Heart left ventricle (tissue), 16 donors: ENCODE data around the gene S100A16. TPM values are rescaled to one million over a fixed set of nuclear protein-coding genes. Genes with fewer than 3 reads are reported as not detected.

Source experiments
- ATAC-seq, 4 donors: fragments of 200-7000 bp; cut with Tn5 transposase; one replicate each; pipeline ENCODE4 v1.9.1; 2020 to 2022; ENCODE audit warnings: moderate library complexity in 4 of 4, mild to moderate bottlenecking in 3 of 4, moderate number of reproducible peaks in 1 of 4
- DNase-seq, 5 donors: peaks; one replicate each; pipeline ENCODE4 v3.0.0-alpha.2; 2020
- H3K27ac ChIP-seq, 12 donors: fragments of 200-600 bp; sonication (generic) in 4 of 12; one replicate each; pipeline versions ENCODE4 v1.5.0 to v1.8.0; 2016 to 2022; ENCODE audit warnings: mild to moderate bottlenecking in 2 of 12
- H3K27me3 ChIP-seq, 9 donors: fragments of 200-600 bp; sonication (generic) in 2 of 9; one replicate each; pipeline versions ENCODE4 v1.5.1 to v1.8.0; 2016 to 2022; ENCODE audit warnings: mild to moderate bottlenecking in 3 of 9
- H3K36me3 ChIP-seq, 9 donors: fragments of 200-600 bp; sonication (generic) in 2 of 9; one replicate each; pipeline versions ENCODE4 v1.5.0 to v1.8.0; 2018 to 2022; ENCODE audit warnings: mild to moderate bottlenecking in 2 of 9
- H3K4me1 ChIP-seq, 12 donors: fragments of 200-600 bp; sonication (generic) in 4 of 12; one replicate each; pipeline versions ENCODE4 v1.5.0 to v1.8.0; 2016 to 2022; ENCODE audit warnings: mild to moderate bottlenecking in 3 of 12
- H3K4me3 ChIP-seq, 12 donors: fragments of 200-600 bp; sonication (generic) in 4 of 12; one replicate each; pipeline versions ENCODE4 v1.5.0 to v1.8.0; 2017 to 2022; ENCODE audit warnings: mild to moderate bottlenecking in 9 of 12, moderate library complexity in 4 of 12
- H3K9me3 ChIP-seq, 12 donors: fragments of 200-600 bp; sonication (generic) in 4 of 12; one replicate each; pipeline versions ENCODE4 v1.5.0 to v1.8.0; 2016 to 2022; ENCODE audit warnings: mild to moderate bottlenecking in 1 of 12
- CTCF ChIP-seq, 12 donors: fragments of 200-600 bp; sonication (generic) in 4 of 12; IDR thresholded peaks; one replicate each; pipeline versions ENCODE4 v1.5.0 to v1.8.0; 2018 to 2022; ENCODE audit warnings: antibody characterized with exemption in 12 of 12, mild to moderate bottlenecking in 5 of 12
- whole genome bisulfite sequencing, 4 donors: extraction: QIAGEN DNeasy Blood & Tissue Kit in 2 of 4; methylation state at CpG; one replicate each; pipeline versions ENCODE4 v1.1.5 to v1.1.7; 2013 to 2018; 5-methylcytosine and 5-hydroxymethylcytosine counted together
- intact Hi-C, 10 donors: fragments of 100-400 bp; cut with DNase I; formaldehyde crosslinking; loops; one replicate each; pipeline versions ENCODE4 v1.11.1 to v1.14.2; 2022
- polyA plus RNA-seq, 2 donors: library from polyadenylated mRNA; stranded (reverse); fragments of 200-250 nt; gene quantifications; one replicate each; pipeline ENCODE4 v1.2.3, GENCODE V29; 2013
- total RNA-seq, 9 donors: library from RNA; depleted of rRNA in 2 of 9; stranded (reverse); fragments of >200 nt in 2 of 9; fragmentation: NEBNext Ultra II Directional in 3 of 9; extraction: Animal tissue kit (Norgen Biotek cat#: 25700) in 3 of 9; gene quantifications; one replicate each; pipeline versions ENCODE4 v1.1.0 to v1.2.4, GENCODE V29; 2016 to 2023
- donor health status: ischemic (EF 13 %, LVEDD 7.1; RV severe dilation, severe dysfunction).
- donor health status: healthy with polysubstance abuse.
- donor health status: DM: no; HTN: yes; CAD: no.
- donor health status: DM: no; HTN: no; CAD: no.
- donor health status: ischemic (EF 25% LVEDD 6.9; RV normal size, moderate dysfunction).
- donor health status: ischemic (EF 25% LVEDD 5.7; RV mildly dilated, moderate dysfunction).
- donor health status: healthy.
- donor health status: DM: yes; HTN: yes; CAD: no.
- donor health status: ischemic (EF 35%, LVEDD 5.7; RV mildly dilated, moderate dysfunction).
- donor health status: nonischemic (EF 11% LVEDD 7.7; RV severe dilation, severe dysfunction).
- donor health status: DM: yes; HTN: yes; CAD: no.
- donor health status: PGD.
- donor health status: ischemic (EF 29% LVEDD 5.4; RV normal size, mild dysfunction).
- donor health status: nonischemic (EF 23%, LVEDD 6.1; RV moderate dilation, normal function).

The S100A16 gene
- total and polyA plus RNA-seq, 11 donors = 37.2 to 233 (median 70.3) TPM

- intact Hi-C loops = no loop called here
- no peak for ATAC-seq
- Histone ChIP-seq H3K9me3 (no peaks in the 10 kb centered on the region), H3K27me3 (no peaks in the 10 kb centered on the region), H3K4me3 (no peak overlapping the region), H3K4me1 (peaks cover 0 to 17% (median 13%) of the 10 kb centered on the region in 12 donors), H3K36me3 (no peaks in the 10 kb centered on the region), H3K27ac (no peak overlapping the region)
- TF ChIP-seq CTCF (IDR thresholded peaks at IDR 0.05) = no peak
- no peak for DNase-seq
- WGBS, 4 donors = 95 to 96% (median 96%) methylated on average over 3 of the region's 3 CpGs
Measured at GRCh38 chr1:153557877-153558276, 55.1 kb downstream of the S100A16 start.

Other genes starting within 250 kb of the S100A16 start
- gene S100A12, start 237.5 kb downstream of the S100A16 start, total RNA-seq = 1 to 10 TPM in 8 of 9 donors, not detected in 1; 1.2 to 8.9 (median 3.7) TPM
- 1 to 10 TPM; 5.1 to 9.1 TPM for gene S100A12, start 237.5 kb downstream of the S100A16 start, polyA plus RNA-seq
- gene S100A8, start 222.1 kb downstream of the S100A16 start, total RNA-seq = 100 to 1,000 TPM in 2 of 9 donors, 10 to 100 TPM in 6, 1 to 10 TPM in 1; 6.0 to 199 (median 27.2) TPM
- gene S100A8, start 222.1 kb downstream of the S100A16 start, polyA plus RNA-seq = 10 to 100 TPM; 32.3 to 72.9 TPM
- gene S100A7A, start 196.6 kb downstream of the S100A16 start, total RNA-seq = not detected
- gene S100A7A, start 196.6 kb downstream of the S100A16 start, polyA plus RNA-seq = not detected
- gene S100A7, start 152.5 kb downstream of the S100A16 start, total RNA-seq = not detected
- not detected for gene S100A7, start 152.5 kb downstream of the S100A16 start, polyA plus RNA-seq
- 100 to 1,000 TPM; 157 to 415 (median 301) TPM for gene S100A6, start 77.1 kb downstream of the S100A16 start, total RNA-seq
- 1,000 to 10,000 TPM in 1 of 2 donors, 100 to 1,000 TPM in 1; 371 to 1,213 TPM for gene S100A6, start 77.1 kb downstream of the S100A16 start, polyA plus RNA-seq
- gene S100A5, start 72.2 kb downstream of the S100A16 start, total RNA-seq = not detected
- not detected for gene S100A5, start 72.2 kb downstream of the S100A16 start, polyA plus RNA-seq
- 100 to 1,000 TPM in 4 of 9 donors, 10 to 100 TPM in 5; 56.9 to 214 (median 96.1) TPM for gene S100A4, start 67.3 kb downstream of the S100A16 start, total RNA-seq
- gene S100A4, start 67.3 kb downstream of the S100A16 start, polyA plus RNA-seq = 100 to 1,000 TPM; 214 to 398 TPM
- 1 to 10 TPM in 4 of 9 donors, under 1 TPM in 3, not detected in 2; 0.57 to 5.9 (median 1.1) TPM for gene S100A3, start 63.9 kb downstream of the S100A16 start, total RNA-seq
- gene S100A3, start 63.9 kb downstream of the S100A16 start, polyA plus RNA-seq = 1 to 10 TPM; 1.6 to 5.2 TPM
- gene S100A2, start 47.3 kb downstream of the S100A16 start, total RNA-seq = 1 to 10 TPM in 8 of 9 donors, not detected in 1; 1.3 to 4.0 (median 2.4) TPM
- 1 to 10 TPM; 2.8 to 5.1 TPM for gene S100A2, start 47.3 kb downstream of the S100A16 start, polyA plus RNA-seq
- gene S100A14, start 3.2 kb upstream of the S100A16 start, total RNA-seq = 1 to 10 TPM in 7 of 9 donors, under 1 TPM in 1, not detected in 1; 0.79 to 6.1 (median 3.9) TPM
- gene S100A14, start 3.2 kb upstream of the S100A16 start, polyA plus RNA-seq = 1 to 10 TPM; 1.7 to 4.4 TPM
- 100 to 1,000 TPM in 7 of 9 donors, 10 to 100 TPM in 2; 98.1 to 189 (median 132) TPM for gene S100A13, start 14.4 kb upstream of the S100A16 start, total RNA-seq
- 100 to 1,000 TPM; 173 to 272 TPM for gene S100A13, start 14.4 kb upstream of the S100A16 start, polyA plus RNA-seq
- gene S100A1, start 15.3 kb upstream of the S100A16 start, total RNA-seq = 1,000 to 10,000 TPM; 1,023 to 2,291 (median 2,114) TPM
- 1,000 to 10,000 TPM in 1 of 2 donors, 100 to 1,000 TPM in 1; 752 to 3,565 TPM for gene S100A1, start 15.3 kb upstream of the S100A16 start, polyA plus RNA-seq
- 10 to 100 TPM; 48.4 to 92.0 (median 67.7) TPM for gene CHTOP, start 20.9 kb upstream of the S100A16 start, total RNA-seq
- gene CHTOP, start 20.9 kb upstream of the S100A16 start, polyA plus RNA-seq = 10 to 100 TPM; 72.9 to 73.4 TPM
- gene SNAPIN, start 45.6 kb upstream of the S100A16 start, total RNA-seq = 10 to 100 TPM; 53.7 to 88.7 (median 70.8) TPM
- gene SNAPIN, start 45.6 kb upstream of the S100A16 start, polyA plus RNA-seq = 10 to 100 TPM; 57.7 to 58.9 TPM
- gene ILF2, start 57.9 kb upstream of the S100A16 start, total RNA-seq = 10 to 100 TPM; 65.0 to 92.3 (median 74.2) TPM
- 100 to 1,000 TPM in 1 of 2 donors, 10 to 100 TPM in 1; 22.1 to 163 TPM for gene ILF2, start 57.9 kb upstream of the S100A16 start, polyA plus RNA-seq
- gene NPR1, start 65.6 kb upstream of the S100A16 start, total RNA-seq = 10 to 100 TPM in 6 of 9 donors, 1 to 10 TPM in 3; 7.1 to 26.9 (median 12.0) TPM
- gene NPR1, start 65.6 kb upstream of the S100A16 start, polyA plus RNA-seq = 10 to 100 TPM; 12.2 to 26.6 TPM
- 10 to 100 TPM; 19.6 to 33.2 (median 30.7) TPM for gene INTS3, start 114.9 kb upstream of the S100A16 start, total RNA-seq
- 10 to 100 TPM; 21.9 to 41.8 TPM for gene INTS3, start 114.9 kb upstream of the S100A16 start, polyA plus RNA-seq
- gene SLC27A3, start 162.3 kb upstream of the S100A16 start, total RNA-seq = 10 to 100 TPM in 5 of 9 donors, 1 to 10 TPM in 4; 7.9 to 37.1 (median 10.3) TPM
- gene SLC27A3, start 162.3 kb upstream of the S100A16 start, polyA plus RNA-seq = 10 to 100 TPM; 18.4 to 29.4 TPM